Retina (tissue), 1 donor: ENCODE results near the gene GPR162.

Experiments used
- DNase-seq: peaks from one replicate; pipeline ENCODE4 v3.0.0-alpha.2; 2016

GPR162 gene

DNA sequence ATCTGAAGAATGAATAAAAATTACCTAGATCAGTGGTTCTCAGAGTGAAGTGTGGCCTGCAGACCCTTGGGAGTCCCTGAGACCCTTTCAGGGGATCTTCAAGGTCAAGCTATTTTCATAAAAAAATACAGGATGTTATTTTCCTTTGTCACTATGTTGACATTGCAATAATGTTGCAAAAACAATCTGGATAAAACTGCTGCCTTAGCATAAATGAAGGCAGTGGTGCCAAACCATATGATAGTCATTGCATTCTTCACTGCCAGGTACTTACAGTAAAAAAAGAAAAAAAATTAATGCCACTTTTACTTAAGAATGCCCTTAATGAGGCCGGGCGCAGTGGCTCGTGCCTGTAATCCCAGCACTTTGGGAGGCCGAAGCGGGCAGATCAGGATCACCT, 34.3 kb upstream of the GPR162 start:
- no peak for DNase-seq

DNA sequence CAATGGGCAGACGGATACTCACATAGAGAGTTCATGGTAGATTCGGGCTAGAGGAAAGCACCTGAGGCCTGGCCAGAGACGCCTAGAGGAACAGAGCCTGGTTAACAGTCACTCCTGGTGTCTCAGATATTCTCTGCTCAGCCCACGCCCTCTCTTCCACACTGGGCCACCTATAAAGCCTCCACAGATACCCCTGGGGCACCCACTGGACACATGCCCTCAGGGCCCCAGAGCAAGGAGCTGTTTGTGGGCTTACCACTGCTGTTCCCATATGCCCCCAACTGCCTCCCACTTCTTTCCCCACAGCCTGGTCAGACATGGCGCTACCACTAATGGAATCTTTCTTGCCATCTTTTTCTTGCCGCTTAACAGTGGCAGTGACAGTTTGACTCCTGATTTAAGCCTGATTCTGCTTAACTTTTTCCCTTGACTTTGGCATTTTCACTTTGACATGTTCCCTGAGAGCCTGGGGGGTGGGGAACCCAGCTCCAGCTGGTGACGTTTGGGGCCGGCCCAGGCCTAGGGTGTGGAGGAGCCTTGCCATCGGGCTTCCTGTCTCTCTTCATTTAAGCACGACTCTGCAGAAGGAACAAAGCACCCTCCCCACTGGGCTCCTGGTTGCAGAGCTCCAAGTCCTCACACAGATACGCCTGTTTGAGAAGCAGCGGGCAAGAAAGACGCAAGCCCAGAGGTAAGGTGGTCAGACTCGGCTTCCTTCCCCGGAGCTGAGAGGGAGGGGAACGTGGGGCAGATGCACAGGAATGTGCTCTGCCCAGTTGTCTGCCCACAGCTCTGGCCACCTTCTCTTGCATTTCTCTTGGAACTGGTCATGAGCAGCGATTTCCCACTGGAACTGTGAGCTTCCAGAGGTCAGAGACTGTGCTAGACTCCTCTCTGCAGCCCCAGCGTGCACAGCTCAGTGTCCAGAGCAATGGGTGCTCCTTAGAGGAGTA, 32.4 kb upstream of the GPR162 start, which contains the start of gene CD4:
Gene CD4, plus strand, starts transcription at position 557 of the 953 bp plus-strand sequence. CDS start 10,611 bp downstream, outside the sequence.
- DNase-seq = no peak

DNA sequence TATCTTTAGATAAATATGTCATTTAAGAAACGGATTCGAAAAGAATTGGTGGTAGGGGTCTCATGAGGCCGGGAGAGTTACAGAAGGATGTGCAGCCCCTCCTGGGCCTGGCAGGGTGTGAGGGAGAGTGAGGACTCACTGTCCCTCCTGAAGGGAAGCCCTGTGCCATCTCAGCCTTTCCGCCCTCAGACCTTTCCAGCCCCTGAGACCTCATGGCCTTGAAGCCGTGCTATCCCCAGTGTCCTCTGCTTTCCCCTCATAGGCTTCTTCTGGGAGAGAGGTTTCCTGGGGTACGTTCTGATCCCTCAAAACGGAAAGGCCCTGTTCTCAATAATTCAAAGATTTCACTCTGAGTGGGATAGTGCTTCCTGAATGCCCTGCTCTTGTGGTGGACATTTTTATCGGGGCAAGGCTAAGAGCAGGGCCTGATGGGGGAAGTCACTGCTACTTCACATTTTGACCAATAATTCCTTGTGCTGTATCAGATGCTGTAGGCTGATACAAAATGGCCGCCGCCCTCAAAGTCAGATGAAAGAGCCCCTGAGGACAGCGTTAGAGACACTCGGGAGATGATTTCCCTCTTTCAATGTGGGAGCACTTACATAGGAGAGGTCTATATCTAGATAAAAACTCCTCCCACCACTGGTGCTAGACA, 31.0 kb upstream of the GPR162 start:
- DNase-seq = no peak

DNA sequence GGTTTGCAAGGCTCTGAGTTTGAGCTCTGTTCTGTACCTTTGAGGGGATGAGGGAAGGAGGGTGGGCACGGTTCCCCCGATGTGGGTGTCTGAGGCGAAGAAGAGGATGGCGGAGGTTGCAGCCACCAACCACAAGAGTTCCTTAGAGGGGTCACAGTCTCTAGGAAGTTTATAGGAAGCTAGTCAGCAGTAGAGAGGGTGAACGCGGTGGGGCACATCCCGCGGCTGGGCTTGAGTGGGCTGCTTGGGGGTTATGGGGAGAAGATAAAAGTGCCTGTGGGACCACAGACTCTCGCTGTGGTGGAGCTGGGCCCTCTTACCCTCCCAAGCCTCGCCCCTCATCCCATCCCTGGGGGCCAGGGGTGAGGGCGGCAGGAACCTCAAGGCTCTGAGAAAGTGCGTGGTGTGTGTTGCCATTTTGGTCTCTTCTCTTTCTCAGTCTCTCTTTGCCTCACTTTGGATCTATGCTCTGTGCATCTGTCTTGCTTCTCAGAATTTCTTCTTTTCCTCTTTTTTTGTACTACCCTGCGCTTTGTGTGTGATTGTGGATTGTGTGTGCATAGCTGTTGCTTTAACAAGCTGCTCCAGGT, 29.6 kb upstream of the GPR162 start:
- no peak for DNase-seq

DNA sequence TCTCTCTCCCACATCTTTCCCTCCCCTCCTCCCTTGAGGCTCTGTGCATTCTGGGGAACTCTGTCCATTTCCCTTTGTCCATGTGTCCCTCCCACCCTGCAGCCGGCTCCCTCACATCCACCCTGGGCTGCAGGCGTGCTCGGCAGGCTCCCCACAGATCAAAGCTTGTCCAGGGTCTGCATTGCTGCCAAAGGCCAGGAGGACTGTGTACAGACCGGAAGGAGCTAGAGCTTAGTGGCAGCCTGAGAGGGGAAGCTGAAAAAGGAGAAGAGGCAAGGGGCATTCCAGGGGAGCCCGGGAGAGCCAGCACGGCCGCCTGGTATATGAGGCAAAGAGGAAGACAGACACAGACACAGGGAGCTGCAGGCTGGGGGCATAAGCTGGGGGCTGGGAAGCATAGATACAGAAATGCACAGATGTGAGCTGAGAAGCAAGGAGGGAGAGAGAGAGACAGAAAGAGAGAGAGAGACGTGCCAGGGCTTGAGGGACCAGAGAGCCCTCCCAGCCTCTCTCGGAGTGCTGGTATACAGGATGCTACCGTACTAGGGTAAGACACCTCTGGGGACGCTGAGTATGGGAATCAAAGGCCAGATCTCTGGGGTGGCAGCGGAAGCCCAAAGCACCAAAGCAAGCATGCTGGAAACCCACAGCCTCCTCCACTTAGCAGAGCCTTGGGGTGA, 29.0 kb upstream of the GPR162 start:
- peak; percentile 74 for DNase-seq

DNA sequence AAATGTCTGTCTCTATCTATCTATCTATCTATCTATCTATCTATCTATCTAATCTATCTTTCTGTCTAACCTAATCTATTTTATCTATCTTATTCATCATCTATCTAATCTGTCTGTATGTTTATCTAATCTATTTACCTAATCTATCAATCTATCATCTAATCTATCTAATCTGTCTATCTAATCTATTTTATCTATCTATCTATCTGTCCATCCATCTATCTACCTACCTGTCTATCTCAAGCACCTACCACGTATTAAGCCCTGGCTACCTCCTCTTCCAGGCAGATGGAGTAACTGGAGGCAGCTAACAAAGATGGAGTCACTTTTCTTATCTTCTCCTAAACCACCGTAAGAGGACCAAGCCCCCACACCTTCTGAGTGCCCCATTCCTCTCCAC, 26.5 kb upstream of the GPR162 start:
- DNase-seq = no peak

DNA sequence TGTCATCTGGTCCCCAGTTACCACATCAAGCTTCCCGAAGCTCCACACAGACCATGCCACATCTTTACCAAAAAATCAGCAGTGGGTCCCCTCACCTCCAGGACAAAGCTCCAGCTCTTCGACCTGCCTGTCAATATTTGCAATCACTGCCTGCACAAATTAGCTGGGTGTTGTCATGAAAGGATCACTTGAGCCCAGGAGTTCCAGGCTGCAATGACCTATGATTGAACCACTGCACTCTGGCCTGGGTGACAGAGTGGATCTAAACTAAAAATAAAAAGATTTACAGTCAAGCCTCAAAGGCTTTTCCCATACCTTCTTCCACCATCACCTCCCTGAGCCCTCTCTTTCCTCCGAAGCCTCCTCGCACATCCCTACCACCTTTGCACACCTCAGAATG, 25.0 kb upstream of the GPR162 start:
- no peak for DNase-seq

DNA sequence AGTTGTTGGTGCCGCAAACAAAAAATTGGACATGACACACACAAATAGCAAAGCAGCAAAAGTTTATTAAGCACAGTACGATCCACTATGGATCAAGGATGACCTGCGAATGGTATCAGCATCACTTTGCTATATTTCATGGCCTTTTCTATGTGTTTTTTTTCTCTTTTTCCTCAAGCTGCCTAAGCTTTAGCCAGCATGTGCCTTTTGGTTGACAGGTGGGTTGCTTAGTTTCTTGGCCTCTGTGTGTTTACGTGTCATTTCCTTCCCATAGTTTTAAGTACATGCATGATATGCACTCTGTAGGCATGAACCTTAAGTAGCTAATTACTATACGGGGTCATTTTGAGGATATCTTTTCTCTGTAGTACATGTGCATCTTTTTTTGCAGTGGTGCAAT, 22.5 kb upstream of the GPR162 start:
- no peak for DNase-seq

DNA sequence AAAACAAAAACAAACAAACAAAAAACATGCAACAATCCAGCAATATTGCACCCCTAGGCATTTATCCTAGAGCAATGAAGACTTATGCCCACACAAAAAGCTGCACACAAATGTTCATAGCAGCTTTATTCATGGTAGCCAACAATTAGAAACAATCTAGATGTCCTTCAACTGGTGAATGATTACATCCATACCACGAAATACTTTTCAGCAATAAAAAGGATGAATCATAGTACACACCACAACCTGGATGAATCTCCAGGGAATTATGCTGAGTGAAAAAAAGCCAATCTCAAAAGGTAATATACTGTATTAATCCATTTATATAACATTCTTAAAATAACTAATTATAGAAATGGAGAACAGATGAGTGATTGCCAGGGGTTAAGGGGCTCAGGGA, 14.5 kb upstream of the GPR162 start:
- no peak for DNase-seq

DNA sequence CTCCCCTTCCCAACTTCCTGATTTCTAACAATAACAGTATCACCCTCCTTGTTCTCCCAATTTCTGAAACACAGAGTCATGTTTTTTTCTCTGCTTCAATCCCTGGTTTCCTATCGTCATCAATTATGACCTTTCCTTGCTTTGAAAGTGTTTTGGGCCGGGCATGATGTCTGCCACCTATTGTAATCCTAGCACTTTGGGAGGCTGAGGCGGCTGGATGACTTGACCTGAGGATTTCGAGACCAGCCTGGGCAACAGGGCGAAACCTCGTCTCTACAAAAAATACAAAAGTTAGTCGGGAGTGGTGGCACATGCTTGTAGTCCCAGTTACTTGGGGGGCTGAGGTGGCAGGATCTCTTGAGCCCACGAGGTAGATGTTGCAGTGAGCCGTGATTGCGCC, 12.6 kb upstream of the GPR162 start:
- no peak for DNase-seq

DNA sequence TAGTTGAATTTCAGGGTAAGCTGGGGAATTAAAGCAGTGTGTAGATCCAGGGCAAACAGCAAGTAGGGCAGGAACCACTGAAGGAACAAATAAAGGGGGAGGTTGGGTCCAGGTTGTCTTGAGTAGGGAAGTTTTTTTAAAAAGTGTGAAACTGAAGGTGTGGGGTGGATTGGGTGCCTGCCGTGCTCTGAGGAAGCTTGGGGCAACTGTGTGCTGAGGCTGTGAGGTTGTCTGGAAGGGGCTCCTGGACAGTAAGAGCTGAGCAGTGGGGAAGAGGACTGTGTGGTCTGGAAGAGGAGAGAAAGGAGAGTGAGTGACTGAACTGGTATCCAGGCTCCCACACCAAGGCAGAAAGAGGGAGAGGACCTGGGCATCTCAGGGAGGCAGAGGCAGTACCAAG, 10.9 kb upstream of the GPR162 start:
- no peak for DNase-seq

DNA sequence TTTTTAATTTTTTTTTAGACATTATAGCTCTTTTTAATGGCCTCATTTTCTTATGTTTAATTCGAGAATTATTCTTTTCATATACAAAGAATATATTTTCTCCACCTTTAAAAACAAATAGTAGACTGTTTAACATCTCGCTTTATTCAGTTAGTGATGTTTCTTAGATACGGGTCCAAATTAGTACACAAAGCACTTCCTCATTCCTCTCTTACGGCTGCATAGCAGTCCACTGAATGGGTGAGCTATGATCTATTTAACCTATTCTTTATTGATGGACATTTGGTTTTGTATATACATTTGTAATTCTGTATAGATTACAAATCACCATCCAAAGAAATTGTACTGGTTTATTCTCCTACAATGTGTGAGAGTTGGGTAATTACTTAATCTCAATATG, 8.3 kb upstream of the GPR162 start:
- no peak for DNase-seq

DNA sequence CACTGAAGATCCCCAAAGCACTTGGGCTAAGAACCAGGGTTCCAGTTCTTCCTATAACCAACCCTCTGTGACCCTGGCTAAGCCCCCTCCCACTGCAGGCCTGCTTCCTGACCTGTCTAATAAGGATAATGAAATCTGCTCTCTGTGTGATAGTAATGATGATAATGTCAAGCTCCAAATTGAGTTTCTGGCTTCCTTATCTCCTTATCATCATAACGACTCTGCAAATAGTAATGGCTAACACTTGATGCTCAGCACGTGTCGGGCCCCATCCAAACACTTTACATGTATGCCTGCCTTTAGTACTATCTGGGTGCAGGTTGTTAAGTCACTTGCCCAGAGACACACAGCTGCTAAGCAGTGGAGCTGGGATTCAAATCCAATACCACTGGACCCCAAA, 5.0 kb upstream of the GPR162 start:
- no peak for DNase-seq

DNA sequence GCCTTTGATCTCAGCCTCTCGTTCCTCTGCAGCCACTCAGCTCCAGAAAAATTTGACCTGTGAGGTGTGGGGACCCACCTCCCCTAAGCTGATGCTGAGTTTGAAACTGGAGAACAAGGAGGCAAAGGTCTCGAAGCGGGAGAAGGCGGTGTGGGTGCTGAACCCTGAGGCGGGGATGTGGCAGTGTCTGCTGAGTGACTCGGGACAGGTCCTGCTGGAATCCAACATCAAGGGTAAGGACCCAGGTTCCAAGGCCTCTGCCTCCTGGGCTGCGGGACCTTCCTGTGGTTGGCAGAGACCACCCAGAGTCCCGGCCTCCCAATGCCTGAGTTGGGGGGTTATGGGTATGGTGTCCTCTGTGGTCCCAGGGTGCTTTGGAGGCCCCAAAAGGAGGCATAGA, 4.5 kb upstream of the GPR162 start:
- no peak for DNase-seq

DNA sequence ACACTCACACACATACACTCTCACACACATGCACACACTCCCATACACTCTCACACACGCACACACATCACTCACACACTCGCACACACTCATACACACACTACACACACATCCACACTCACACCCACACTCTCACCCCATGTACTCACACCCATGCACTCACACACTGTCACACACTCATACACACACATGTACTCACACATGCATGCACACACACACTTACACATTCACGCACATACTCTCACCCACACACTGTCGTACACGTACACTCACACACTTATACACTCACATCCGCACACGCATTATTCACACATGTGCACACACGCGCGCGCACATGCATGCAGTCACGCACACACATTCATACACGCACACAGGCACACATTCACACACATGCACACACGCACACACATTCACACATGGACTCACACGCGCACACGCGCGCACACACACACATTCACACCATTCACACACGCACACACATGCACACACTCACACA, 3.9 kb upstream of the GPR162 start:
- DNase-seq = no peak

DNA sequence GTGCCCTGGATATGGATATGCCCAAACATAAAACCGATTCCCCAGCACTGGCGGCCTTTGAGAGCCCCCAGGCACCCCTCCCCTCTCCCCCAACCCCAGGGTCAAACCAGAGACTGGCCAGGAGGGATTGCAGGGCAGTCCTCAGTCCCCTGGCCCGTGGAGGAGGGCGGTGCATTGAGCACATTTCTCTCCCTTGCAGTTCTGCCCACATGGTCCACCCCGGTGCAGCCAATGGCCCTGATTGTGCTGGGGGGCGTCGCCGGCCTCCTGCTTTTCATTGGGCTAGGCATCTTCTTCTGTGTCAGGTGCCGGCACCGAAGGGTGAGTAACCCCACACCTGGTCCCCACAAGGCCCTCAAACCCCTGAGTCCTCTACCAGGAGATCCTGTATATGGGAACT, 3.4 kb upstream of the GPR162 start:
- DNase-seq = peak; percentile 44

DNA sequence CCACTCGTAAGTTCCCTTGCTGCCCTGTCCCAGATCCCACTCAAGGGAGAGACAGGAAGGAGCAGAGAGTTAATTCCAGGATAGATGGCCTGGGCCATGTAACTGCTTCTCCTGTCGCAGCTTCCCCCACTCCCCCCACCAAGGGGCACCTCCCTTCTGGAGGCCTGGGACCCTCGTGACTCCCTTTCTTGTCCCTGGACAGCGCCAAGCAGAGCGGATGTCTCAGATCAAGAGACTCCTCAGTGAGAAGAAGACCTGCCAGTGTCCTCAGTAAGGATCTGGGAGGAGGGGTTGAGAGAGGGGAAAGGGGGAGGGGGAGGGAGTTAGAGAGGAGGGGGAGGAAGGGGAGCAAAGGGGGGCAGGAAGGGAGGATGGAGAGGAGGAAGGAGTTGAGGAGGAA, 3.0 kb upstream of the GPR162 start:
- no peak for DNase-seq

DNA sequence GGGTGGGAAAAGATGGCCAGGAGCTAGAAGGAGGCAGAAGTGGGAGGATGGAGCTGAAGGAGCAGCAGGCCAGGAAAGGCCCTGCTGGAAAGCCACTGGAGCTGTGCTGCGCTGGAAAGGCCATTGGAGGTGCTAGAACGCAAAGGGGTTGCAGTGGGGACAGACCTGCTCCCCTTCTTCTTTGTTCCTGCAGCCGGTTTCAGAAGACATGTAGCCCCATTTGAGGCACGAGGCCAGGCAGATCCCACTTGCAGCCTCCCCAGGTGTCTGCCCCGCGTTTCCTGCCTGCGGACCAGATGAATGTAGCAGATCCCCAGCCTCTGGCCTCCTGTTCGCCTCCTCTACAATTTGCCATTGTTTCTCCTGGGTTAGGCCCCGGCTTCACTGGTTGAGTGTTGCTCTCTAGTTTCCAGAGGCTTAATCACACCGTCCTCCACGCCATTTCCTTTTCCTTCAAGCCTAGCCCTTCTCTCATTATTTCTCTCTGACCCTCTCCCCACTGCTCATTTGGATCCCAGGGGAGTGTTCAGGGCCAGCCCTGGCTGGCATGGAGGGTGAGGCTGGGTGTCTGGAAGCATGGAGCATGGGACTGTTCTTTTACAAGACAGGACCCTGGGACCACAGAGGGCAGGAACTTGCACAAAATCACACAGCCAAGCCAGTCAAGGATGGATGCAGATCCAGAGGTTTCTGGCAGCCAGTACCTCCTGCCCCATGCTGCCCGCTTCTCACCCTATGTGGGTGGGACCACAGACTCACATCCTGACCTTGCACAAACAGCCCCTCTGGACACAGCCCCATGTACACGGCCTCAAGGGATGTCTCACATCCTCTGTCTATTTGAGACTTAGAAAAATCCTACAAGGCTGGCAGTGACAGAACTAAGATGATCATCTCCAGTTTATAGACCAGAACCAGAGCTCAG, 2.3 kb upstream of the GPR162 start:
- DNase-seq = peak; percentile 36

DNA sequence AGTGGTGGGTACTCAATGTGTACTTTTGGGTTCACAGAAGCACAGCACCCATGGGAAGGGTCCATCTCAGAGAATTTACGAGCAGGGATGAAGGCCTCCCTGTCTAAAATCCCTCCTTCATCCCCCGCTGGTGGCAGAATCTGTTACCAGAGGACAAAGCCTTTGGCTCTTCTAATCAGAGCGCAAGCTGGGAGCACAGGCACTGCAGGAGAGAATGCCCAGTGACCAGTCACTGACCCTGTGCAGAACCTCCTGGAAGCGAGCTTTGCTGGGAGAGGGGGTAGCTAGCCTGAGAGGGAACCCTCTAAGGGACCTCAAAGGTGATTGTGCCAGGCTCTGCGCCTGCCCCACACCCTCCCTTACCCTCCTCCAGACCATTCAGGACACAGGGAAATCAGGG, 1.5 kb upstream of the GPR162 start:
- DNase-seq = peak; percentile 75

DNA sequence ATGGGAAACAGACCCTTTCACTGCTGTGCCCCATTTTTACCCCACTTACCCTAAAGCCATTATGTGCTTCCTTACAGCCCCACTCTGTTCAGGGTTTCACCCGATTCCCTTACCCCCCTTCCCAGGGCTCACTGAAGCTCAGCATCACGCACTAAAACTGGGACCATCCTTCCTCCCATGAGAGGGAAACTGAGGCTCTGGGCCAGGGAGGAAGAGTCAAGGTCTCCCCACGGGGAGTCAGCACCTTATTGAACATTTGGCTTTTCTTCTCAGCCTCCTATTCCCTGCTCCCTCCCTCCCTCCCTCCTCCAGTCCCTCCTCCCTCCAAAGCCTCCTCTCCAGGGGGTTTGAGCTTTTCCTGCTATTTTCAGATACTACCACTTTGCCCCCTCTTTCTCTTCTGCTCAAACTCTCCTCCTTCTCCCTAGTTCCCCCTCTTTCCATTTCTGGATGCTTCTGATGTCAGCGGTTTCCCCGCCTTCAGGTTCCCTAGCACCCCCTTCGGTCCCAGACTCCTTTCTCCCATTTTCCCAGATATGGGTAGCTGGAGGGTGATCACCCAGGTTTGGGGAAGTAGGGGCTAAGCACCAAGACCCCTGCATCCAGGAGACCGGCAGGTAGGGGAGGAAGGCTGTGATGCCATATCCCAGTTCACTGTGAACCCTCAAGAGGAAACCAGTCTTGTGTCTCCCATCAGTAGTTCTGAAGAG, 960 bp downstream of the GPR162 start:
- no peak for DNase-seq
